Activated T-cell treated with anti-CD3 and anti-CD28 coated beads for 24 hours (primary cell): Measurements from ENCODE around the gene CBFA2T3.

Experiments used
- DNase-seq: peaks from one replicate; pipeline ENCODE4 v3.0.0-alpha.2; 2020; ENCODE audit warnings: low read depth

CBFA2T3 gene

GRCh38 chr16:88976366-88977017 lies 515 bp downstream of the CBFA2T3 start:
- DNase-seq: no peak

GRCh38 chr16:88975511-88976061 lies 1.4 kb downstream of the CBFA2T3 start:
- DNase-seq: no peak

GRCh38 chr16:88974916-88975215 lies 2.1 kb downstream of the CBFA2T3 start:
- no peak for DNase-seq

- no peak for DNase-seq
These were observed 2.7 kb downstream of the CBFA2T3 start for GRCh38 chr16:88974080-88974915.

- no peak for DNase-seq
These were observed 3.5 kb downstream of the CBFA2T3 start for GRCh38 chr16:88973415-88974050.

GRCh38 chr16:88973007-88973410 lies 4.0 kb downstream of the CBFA2T3 start:
- DNase-seq: no peak

GRCh38 chr16:88972349-88972748 lies 4.7 kb downstream of the CBFA2T3 start:
- no peak for DNase-seq

GRCh38 chr16:88971371-88972097 lies 5.5 kb downstream of the CBFA2T3 start:
- no peak for DNase-seq

GRCh38 chr16:88970539-88971065 lies 6.4 kb downstream of the CBFA2T3 start:
- DNase-seq: no peak

- DNase-seq: no peak
These were observed 7.0 kb downstream of the CBFA2T3 start for GRCh38 chr16:88970050-88970449.

GRCh38 chr16:88969361-88969831 lies 7.6 kb downstream of the CBFA2T3 start:
- no peak for DNase-seq

- DNase-seq: no peak
These were observed 8.3 kb downstream of the CBFA2T3 start for GRCh38 chr16:88968589-88969280.

- DNase-seq: no peak
These were observed 9.0 kb downstream of the CBFA2T3 start for GRCh38 chr16:88967830-88968588.

GRCh38 chr16:88966986-88967829 lies 9.8 kb downstream of the CBFA2T3 start:
- no peak for DNase-seq

GRCh38 chr16:88965826-88966480 lies 11.1 kb downstream of the CBFA2T3 start:
- DNase-seq: no peak

- no peak for DNase-seq
These were observed 11.6 kb downstream of the CBFA2T3 start for GRCh38 chr16:88965411-88965810.

GRCh38 chr16:88964636-88965035 lies 12.4 kb downstream of the CBFA2T3 start:
- DNase-seq: no peak

GRCh38 chr16:88963583-88963982 lies 13.4 kb downstream of the CBFA2T3 start:
- DNase-seq: no peak
